PC-3 (cell line): Measurements from ENCODE around the gene HCFC1R1.

ENCODE experiments used
- CTCF ChIP-seq: fragments of 300-600 bp; sonication (generic); conservative IDR thresholded peaks from 2 replicates; pipeline ENCODE4 v1.5.1; 2017; ENCODE audit warnings: antibody characterized with exemption, low read depth, mild to moderate bottlenecking, low read length
- EZH2phosphoT487 ChIP-seq: fragments of 300-600 bp; sonication (generic); IDR thresholded peaks from 2 replicates; pipeline ENCODE4 v1.6.1; 2018; ENCODE audit warnings: mild to moderate bottlenecking, antibody characterized with exemption, low read length, borderline replicate concordance

- TF ChIP-seq EZH2phosphoT487 (no peak), CTCF (no peak)
These were observed 21.0 kb upstream of the HCFC1R1 start for GRCh38 chr16:3044708-3045107.
